ENCODE results near the gene MYO5C. TPM values are rescaled to one million over a fixed set of nuclear protein-coding genes. Genes with fewer than 3 reads are reported as not detected.
"Not testable (repeated sequence)": the region's sequence is repeated elsewhere in the genome, so short reads cannot be mapped to it uniquely, and the experiment has no call there.

The MYO5C gene
- total RNA-seq, 1 donor from 2014 or later: 19.7 TPM

- DNase-seq (ENCODE audit: low read depth): no peak
- H3K27me3 ChIP-seq (ENCODE audit: control insufficient read depth, insufficient read depth, low read length): no peaks in the 10 kb centered on the region
- H3K36me3 ChIP-seq (ENCODE audit: control insufficient read depth, insufficient read depth, low read length): peaks cover 21% of the 10 kb centered on the region
- FAIRE-seq: no peak
- no peak for TF ChIP-seq CTCF (IDR thresholded peaks at IDR 0.05; ENCODE audit: insufficient read depth, low read length, severe bottlenecking)
- H3K4me3 ChIP-seq (ENCODE audit: low read depth, low read length): no peak overlapping the region
Measured at GRCh38 chr15:52243697-52244555, 51.7 kb downstream of the MYO5C start.

- H3K36me3 ChIP-seq (ENCODE audit: control insufficient read depth, insufficient read depth, low read length): peaks cover 19% of the 10 kb centered on the region
Measured at GRCh38 chr15:52243286-52243685, 52.3 kb downstream of the MYO5C start.

GRCh38 chr15:52241489-52241888 lies 54.1 kb downstream of the MYO5C start:
- Histone ChIP-seq H3K27me3 (ENCODE audit: control insufficient read depth, insufficient read depth, low read length) (no peaks in the 10 kb centered on the region), H3K4me3 (ENCODE audit: low read depth, low read length) (no peak overlapping the region), H3K36me3 (ENCODE audit: control insufficient read depth, insufficient read depth, low read length) (peaks cover 20% of the 10 kb centered on the region)
- DNase-seq (ENCODE audit: low read depth) (no peak), FAIRE-seq (no peak)
- TF ChIP-seq CTCF (IDR thresholded peaks at IDR 0.05; ENCODE audit: insufficient read depth, low read length, severe bottlenecking): no peak

More at GRCh38 chr15:52243286-52243685, 52.3 kb downstream of the MYO5C start:
- Histone ChIP-seq H3K27me3 (ENCODE audit: control insufficient read depth, insufficient read depth, low read length) (no peaks in the 10 kb centered on the region), H3K4me3 (ENCODE audit: low read depth, low read length) (no peak overlapping the region)
- no peak for DNase-seq (ENCODE audit: low read depth)
- FAIRE-seq: no peak
- no peak for TF ChIP-seq CTCF (IDR thresholded peaks at IDR 0.05; ENCODE audit: insufficient read depth, low read length, severe bottlenecking)

GRCh38 chr15:52240166-52240565 lies 55.4 kb downstream of the MYO5C start:
- no peak for FAIRE-seq
- no peaks in the 10 kb centered on the region for H3K27me3 ChIP-seq (ENCODE audit: control insufficient read depth, insufficient read depth, low read length)
- TF ChIP-seq CTCF (IDR thresholded peaks at IDR 0.05; ENCODE audit: insufficient read depth, low read length, severe bottlenecking): no peak
- H3K4me3 ChIP-seq (ENCODE audit: low read depth, low read length): no peak overlapping the region
- no peak for DNase-seq (ENCODE audit: low read depth)
- H3K36me3 ChIP-seq (ENCODE audit: control insufficient read depth, insufficient read depth, low read length): peaks cover 18% of the 10 kb centered on the region

GRCh38 chr15:52238989-52239525 lies 56.5 kb downstream of the MYO5C start:
- FAIRE-seq; DNase-seq (ENCODE audit: low read depth); H3K27me3 ChIP-seq (ENCODE audit: control insufficient read depth, insufficient read depth, low read length); H3K4me3 ChIP-seq (ENCODE audit: low read depth, low read length): not testable (repeated sequence)
- H3K36me3 ChIP-seq (ENCODE audit: control insufficient read depth, insufficient read depth, low read length): peaks cover 15% of the 10 kb centered on the region

GRCh38 chr15:52238149-52238548 lies 57.5 kb downstream of the MYO5C start:
- FAIRE-seq (no peak), DNase-seq (ENCODE audit: low read depth) (no peak)
- H3K4me3 ChIP-seq (ENCODE audit: low read depth, low read length): no peak overlapping the region
- peaks cover 7% of the 10 kb centered on the region for H3K36me3 ChIP-seq (ENCODE audit: control insufficient read depth, insufficient read depth, low read length)
- H3K27me3 ChIP-seq (ENCODE audit: control insufficient read depth, insufficient read depth, low read length): no peaks in the 10 kb centered on the region
- TF ChIP-seq CTCF (IDR thresholded peaks at IDR 0.05; ENCODE audit: insufficient read depth, low read length, severe bottlenecking): no peak
